HepG2 (cell line): ENCODE measurements around the gene FBXL12.

Experiments used
- ARID3A ChIP-seq: IDR thresholded peaks from 2 replicates; pipeline ENCODE4 v1.6.1; 2012; ENCODE audit warnings: low read depth, low read length, improper control_type of control experiment
- CTCF ChIP-seq: sonication (generic); formaldehyde crosslinking; IDR thresholded peaks from 2 replicates; pipeline ENCODE4 v1.5.0; 2020; ENCODE audit warnings: mild to moderate bottlenecking, missing genetic modification reagents, moderate library complexity
- FOXP1 ChIP-seq, 2 experiments: fragments of 450-650 bp in 1 of 2; IDR thresholded peaks; 2 replicates each; pipeline ENCODE4 v1.6.1; 2017 to 2018; ENCODE audit warnings: antibody characterized with exemption in 1 of 2
- SP1 ChIP-seq, 2 experiments: fragments of 450-650 bp in 1 of 2; sonication (generic) in 1 of 2; formaldehyde crosslinking in 1 of 2; IDR thresholded peaks; 2 replicates each; pipeline versions ENCODE4 v1.4.0 to v1.6.1; 2016 to 2020; ENCODE audit warnings: missing genetic modification reagents in 1 of 2
- TFDP1 ChIP-seq: IDR thresholded peaks from 2 replicates; pipeline ENCODE4 v1.6.1; 2016; ENCODE audit warnings: missing compliant biosample characterization, missing genetic modification reagents, borderline replicate concordance
- U2AF2 ChIP-seq: fragments of 200-400 bp; formaldehyde crosslinking; IDR thresholded peaks from 2 replicates; pipeline ENCODE4 v1.6.1; 2017; ENCODE audit warnings: low read depth, mild to moderate bottlenecking, low read length
- ZNF253 ChIP-seq: sonication (generic); formaldehyde crosslinking; IDR thresholded peaks from 2 replicates; pipeline ENCODE4 v1.8.0; 2022; ENCODE audit warnings: mild to moderate bottlenecking, missing genetic modification reagents, borderline replicate concordance
- ZNF629 ChIP-seq: sonication (generic); formaldehyde crosslinking; conservative IDR thresholded peaks from 2 replicates; pipeline ENCODE4 v1.5.0; 2020; ENCODE audit warnings: missing genetic modification reagents
- ZNF737 ChIP-seq: sonication (generic); formaldehyde crosslinking; IDR thresholded peaks from 2 replicates; pipeline ENCODE4 v1.5.0; 2020; ENCODE audit warnings: missing genetic modification reagents, mild to moderate bottlenecking, borderline replicate concordance
- ZNF788 ChIP-seq: sonication (generic); formaldehyde crosslinking; IDR thresholded peaks from 2 replicates; pipeline ENCODE4 v1.5.0; 2020; ENCODE audit warnings: mild to moderate bottlenecking, missing genetic modification reagents, borderline replicate concordance
- ZNF800 ChIP-seq: sonication (generic); formaldehyde crosslinking; IDR thresholded peaks from 2 replicates; pipeline ENCODE4 v1.4.0; 2020; ENCODE audit warnings: missing genetic modification reagents
- TF ChIP-seq, protein P1 (sequence below): sonication (generic); formaldehyde crosslinking; IDR thresholded peaks from 2 replicates; pipeline ENCODE4 v1.8.0; 2022; ENCODE audit warnings: missing genetic modification reagents, mild to moderate bottlenecking, moderate library complexity, borderline replicate concordance

GRCh38 chr19:9838324-9838723 is 19.4 kb upstream of the FBXL12 start:
- TF ChIP-seq, protein P1, sequence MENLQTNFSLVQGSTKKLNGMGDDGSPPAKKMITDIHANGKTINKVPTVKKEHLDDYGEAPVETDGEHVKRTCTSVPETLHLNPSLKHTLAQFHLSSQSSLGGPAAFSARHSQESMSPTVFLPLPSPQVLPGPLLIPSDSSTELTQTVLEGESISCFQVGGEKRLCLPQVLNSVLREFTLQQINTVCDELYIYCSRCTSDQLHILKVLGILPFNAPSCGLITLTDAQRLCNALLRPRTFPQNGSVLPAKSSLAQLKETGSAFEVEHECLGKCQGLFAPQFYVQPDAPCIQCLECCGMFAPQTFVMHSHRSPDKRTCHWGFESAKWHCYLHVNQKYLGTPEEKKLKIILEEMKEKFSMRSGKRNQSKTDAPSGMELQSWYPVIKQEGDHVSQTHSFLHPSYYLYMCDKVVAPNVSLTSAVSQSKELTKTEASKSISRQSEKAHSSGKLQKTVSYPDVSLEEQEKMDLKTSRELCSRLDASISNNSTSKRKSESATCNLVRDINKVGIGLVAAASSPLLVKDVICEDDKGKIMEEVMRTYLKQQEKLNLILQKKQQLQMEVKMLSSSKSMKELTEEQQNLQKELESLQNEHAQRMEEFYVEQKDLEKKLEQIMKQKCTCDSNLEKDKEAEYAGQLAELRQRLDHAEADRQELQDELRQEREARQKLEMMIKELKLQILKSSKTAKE = no peak
- no peak for TF ChIP-seq CTCF (CRISPR knock-in tag)
- no peak for TF ChIP-seq TFDP1
- no peak for TF ChIP-seq ZNF629 (CRISPR knock-in tag)
- TF ChIP-seq U2AF2 = no peak
- TF ChIP-seq ZNF788 = no peak
- TF ChIP-seq FOXP1 (IDR thresholded peaks at IDR 0.05) = no peak
- no peak for TF ChIP-seq FOXP1 (CRISPR knock-in tag; IDR thresholded peaks at IDR 0.05)
- TF ChIP-seq ZNF737 = no peak
- TF ChIP-seq SP1 (IDR thresholded peaks at IDR 0.05) = no peak
- TF ChIP-seq SP1 (CRISPR knock-in tag; IDR thresholded peaks at IDR 0.05) = no peak
- no peak for TF ChIP-seq ARID3A
- TF ChIP-seq ZNF800 (CRISPR knock-in tag) = no peak
- TF ChIP-seq ZNF253 = no peak
